ENCODE data around the gene IQCE.

IQCE gene

GRCh38 chr7:2663960-2664359 is 105.2 kb downstream of the IQCE start:
- no peak overlapping the region for H3K4me2 ChIP-seq
- H3K4me1 ChIP-seq: peaks cover 12 to 63% (median 49%) of the 10 kb centered on the region in 10 experiments
- H4K20me1 ChIP-seq: peaks cover 43 to 69% (median 56%) of the 10 kb centered on the region in 11 experiments; a peak in 21 of 22 replicates
- H3K9me3 ChIP-seq (replicated peaks in 1 of 11): no peaks in the 10 kb centered on the region; a peak in 1 of 22 replicates
- no peaks in the 10 kb centered on the region for H3K27me3 ChIP-seq
- H3K4me3 ChIP-seq: no peak overlapping the region
- peaks cover 20 to 49% (median 44%) of the 10 kb centered on the region in 11 experiments for H3K36me3 ChIP-seq
- H3K9ac ChIP-seq: no peak overlapping the region
- no peak overlapping the region for H3K27ac ChIP-seq
- no peak for TF ChIP-seq Cebpa-rat (IDR thresholded peaks at IDR 0.05)

All from BLaER1 treated with 17β-estradiol and CSF1 and Interleukin-3, amounts not matched to agents 10 nM and 100 nM (cell line).